GM12801 (cell line): ENCODE data around the gene APBB3.

ENCODE experiments used
- TF ChIP-seq, protein P1 (sequence below): IDR thresholded peaks from one replicate; pipeline ENCODE4 v1.5.1; 2011; ENCODE audit warnings: control low read depth; ENCODE audit not compliant: insufficient read length; ENCODE audit errors: extremely low read depth

The APBB3 gene

DNA sequence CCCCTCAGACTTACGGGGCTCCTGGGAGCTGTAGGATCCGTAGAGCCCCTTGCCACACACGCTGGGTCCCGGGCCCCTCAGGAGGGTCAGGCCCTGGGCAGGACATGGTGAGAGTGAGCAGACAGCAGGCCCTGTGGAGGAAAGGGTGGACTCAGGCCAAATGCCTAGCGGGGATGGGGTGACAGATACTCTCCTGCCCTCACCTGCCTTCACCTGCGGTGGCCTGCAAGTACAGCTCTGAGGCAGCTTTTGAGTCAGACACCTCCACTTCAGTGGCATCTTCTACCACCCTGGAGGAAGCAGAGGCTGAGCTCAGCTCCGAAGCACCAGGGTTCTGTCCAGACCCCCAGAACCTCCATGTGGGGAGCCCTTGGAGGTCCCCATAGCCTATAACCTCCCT is 26.5 kb upstream of the APBB3 start:
- TF ChIP-seq, protein P1, sequence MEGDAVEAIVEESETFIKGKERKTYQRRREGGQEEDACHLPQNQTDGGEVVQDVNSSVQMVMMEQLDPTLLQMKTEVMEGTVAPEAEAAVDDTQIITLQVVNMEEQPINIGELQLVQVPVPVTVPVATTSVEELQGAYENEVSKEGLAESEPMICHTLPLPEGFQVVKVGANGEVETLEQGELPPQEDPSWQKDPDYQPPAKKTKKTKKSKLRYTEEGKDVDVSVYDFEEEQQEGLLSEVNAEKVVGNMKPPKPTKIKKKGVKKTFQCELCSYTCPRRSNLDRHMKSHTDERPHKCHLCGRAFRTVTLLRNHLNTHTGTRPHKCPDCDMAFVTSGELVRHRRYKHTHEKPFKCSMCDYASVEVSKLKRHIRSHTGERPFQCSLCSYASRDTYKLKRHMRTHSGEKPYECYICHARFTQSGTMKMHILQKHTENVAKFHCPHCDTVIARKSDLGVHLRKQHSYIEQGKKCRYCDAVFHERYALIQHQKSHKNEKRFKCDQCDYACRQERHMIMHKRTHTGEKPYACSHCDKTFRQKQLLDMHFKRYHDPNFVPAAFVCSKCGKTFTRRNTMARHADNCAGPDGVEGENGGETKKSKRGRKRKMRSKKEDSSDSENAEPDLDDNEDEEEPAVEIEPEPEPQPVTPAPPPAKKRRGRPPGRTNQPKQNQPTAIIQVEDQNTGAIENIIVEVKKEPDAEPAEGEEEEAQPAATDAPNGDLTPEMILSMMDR, result no peak

DNA sequence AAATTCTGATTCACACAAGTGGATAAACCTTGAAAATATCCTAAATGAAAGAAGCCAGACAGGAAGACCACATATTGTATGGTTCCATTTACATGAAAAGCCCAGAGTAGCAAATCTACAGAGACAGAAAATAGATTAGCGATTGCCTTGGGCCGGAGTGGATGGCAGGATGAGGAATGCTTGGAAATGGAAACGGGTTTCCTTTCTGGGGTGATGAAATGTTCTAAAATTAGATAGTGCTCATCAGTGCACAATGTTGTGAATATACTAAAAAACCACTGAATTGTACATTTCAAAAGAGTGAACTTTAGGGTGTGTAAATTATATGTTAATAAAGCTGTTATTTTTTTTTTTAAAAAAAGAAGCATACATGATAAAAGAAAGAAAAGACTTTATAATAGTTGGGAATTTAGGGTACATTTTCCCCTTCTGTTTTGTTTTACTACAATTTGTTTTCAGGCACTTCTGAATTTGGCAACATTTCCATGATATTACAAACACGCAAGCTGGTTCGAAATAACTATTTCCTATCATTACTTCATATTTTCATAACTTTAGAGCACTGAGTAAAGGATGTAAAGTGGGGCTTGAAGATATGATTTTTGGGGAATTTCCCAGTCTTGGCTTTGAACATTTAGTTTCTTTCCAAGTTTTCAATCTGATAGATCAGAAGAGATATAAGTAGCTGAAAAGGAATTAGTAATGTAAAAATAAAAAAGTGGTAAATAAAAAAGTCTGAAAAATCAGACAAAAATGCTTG is 24.1 kb upstream of the APBB3 start:
- TF ChIP-seq, protein P1, result no peak

DNA sequence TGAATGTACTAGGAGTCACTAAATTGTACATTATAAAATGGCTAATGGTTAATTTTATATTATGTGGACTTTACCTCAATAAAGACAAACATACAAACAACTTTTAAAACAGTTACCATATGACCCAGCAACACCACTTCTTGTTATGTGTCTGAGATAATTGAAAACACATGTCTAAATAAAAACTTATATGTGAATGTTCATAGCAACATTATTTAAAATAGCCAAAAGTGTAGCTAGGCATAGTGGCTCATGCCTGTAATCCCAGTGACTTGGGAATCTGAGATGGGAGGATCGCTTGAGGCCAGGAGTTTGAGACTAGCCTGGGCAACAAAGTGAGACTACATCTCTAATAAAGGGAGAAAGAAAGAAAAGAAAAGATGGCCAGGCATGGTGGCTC is 23.1 kb upstream of the APBB3 start:
- TF ChIP-seq, protein P1, result no peak

DNA sequence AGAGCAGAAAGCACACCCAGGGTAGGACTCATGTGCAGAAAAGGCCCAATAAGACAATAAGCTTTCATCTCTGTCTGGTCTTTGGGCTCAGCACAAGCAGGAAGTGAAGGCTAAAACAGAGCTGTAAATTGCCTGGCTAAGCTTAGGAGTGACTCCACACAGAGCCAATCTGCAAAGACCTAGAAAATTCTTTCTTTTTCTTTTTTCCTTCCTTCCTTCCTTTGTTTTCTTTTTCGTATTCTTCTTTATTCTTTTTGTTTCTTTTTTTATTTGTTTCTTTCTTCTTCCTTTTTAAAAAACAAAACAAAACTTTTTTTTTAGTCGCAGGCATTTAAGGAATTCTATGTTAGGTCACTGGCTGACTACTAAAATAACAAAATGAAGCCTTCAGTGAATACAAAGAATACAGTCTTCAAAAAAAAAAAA is 12.4 kb upstream of the APBB3 start:
- TF ChIP-seq, protein P1, result no peak

DNA sequence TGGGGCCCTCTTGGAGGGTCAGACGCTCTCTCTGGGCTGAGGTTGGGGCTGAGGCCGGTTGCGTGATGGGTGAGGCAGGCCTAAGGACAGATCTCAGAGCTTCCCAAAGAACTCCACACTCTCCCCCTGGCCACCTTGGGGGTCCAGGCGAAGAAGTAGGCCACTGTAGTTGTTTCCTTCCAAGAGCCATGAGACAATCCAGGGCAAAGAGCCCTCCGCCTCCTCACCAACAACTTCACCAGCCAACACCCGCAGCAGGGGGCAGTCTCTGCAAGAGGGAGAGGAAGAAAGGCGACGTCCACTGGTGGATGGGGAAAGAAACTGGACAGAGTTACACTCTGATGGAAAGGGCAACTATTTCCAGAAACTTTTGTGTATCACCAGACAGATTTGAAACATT is 10.9 kb upstream of the APBB3 start:
- TF ChIP-seq, protein P1, result no peak

DNA sequence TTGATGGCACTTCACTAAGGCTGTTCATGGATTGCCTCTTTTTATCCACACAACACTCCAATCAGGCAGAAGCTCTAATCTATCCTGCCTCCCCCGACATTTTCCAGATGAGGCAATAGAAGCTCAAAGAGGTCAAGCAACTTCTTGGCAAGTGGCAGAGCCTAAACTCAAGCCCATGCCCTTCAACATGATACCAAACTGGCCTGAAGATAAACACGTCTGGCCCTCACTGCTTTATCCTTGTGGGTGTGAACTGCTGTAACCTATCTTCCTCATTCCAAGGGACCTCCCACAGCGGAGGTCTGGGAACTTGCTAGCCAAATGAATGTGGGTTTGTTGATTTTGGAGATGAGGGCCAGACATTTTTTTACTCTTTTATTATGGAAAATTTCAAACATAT is 9.8 kb upstream of the APBB3 start:
- TF ChIP-seq, protein P1, result no peak

DNA sequence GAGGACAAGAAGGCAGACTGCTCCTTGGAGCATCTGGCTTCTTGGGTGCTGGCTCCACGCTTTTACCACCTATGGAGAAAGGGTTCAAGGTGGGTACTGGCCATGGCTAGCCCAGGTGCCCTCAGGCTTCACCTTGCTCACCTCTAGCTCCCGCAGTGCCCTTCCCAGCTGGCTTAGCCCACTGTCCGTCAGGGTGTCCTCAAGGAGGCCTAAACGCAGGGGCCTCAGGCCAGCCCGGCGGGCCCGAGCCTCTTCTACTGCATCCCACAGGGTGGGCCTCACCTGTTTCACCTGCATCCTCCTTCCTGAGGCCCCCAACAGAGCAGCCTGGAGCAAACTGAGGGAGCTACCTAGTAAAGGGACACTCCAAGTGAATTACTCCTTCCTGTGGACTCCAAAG is 9.3 kb upstream of the APBB3 start:
- TF ChIP-seq, protein P1, result no peak
